Measurements from ENCODE around the gene SCN7A.
A peak's percentile ranks its signal among the peaks of the same experiment; 100 is the strongest.
"Not testable (repeated sequence)": the region's sequence is repeated elsewhere in the genome, so short reads cannot be mapped to it uniquely, and the experiment has no call there.

SCN7A gene

DNA sequence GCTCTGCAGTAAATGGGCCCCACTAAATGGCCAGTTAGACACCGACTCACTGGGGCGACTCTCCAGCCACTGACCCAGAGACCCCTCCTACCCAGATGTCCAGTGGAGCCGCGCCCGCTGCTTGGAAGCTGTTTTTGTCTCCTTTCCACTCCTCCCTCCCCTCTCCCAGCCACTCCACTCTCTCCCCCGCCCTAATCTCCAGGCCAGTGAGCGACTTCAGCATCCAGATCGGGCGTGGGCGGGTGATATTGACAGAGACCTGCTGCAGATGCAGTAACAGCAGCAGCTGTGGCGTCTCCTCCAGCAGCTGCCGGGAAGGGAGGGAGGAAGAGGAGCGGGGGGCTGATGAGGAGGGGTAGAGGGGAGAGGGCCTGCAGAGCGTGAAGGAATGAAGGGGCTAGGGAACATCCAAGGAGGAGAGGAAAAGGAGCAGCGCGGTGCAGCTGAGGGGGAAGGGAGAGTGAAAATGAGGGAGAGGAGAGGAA is at the start of gene SCN7A:
TSS of gene SCN7A (minus strand) at position 110 of the 485 bp plus-strand sequence. CDS start 16,553 bp downstream, outside the sequence.
- peak; percentile 31 for DNase-seq

DNA sequence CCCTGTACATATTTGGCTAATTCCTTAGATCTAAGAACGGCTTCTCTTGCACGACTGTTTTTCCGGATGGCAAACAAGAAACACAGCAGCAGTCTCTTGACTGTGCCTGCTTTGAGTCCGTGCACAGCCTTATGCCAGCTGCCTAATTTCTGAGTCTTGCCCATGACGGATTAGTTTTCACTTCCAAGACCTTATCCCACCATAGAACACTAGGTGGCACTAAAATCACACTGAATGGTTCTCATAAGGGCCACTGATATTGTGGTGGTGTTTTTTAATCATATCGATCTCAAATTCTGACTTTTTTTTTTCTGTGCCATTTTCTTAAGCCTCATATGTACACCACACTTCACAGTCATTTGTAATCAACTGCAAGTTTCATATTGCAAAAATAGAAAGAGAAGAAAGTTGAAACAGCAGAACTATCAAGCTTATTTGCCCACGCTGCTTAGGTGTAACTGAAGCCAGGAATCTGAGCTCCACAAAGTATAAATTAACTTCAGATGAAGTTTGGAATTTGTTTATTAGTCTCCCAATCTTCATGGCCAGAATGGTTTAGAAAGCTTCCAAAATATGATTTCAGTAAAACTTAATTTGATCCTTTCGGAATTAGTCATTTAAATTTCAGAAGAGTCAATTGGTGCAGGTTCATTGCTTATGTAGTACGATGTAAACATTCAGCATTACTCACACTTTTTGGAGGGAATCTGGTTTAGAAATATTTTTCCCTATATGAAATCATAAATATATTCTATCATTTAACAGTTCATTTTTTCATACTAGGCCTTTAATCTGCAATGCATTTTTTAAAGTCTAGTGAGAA is 45.5 kb upstream of the SCN7A start:
- DNase-seq = peak; percentile 68

DNA sequence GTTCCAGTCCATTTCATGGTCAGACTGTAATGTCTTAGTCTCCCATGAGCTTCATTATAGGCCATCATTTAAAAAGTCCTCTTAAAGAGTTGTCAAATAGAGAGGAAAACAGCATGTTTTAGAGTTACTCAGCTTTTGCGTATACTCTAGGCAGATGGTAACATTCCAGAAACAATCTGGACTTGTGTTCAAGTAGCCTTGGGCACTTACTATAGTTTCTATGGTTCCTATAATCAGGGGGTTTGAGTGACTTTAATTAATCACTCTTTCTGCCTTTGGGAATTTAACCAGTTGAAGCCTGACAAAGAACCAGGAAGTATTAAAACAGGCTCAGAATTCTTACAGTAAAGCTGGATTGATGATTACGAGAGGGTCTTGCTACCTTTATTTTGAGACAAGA is 42.1 kb upstream of the SCN7A start:
- DNase-seq = no peak

DNA sequence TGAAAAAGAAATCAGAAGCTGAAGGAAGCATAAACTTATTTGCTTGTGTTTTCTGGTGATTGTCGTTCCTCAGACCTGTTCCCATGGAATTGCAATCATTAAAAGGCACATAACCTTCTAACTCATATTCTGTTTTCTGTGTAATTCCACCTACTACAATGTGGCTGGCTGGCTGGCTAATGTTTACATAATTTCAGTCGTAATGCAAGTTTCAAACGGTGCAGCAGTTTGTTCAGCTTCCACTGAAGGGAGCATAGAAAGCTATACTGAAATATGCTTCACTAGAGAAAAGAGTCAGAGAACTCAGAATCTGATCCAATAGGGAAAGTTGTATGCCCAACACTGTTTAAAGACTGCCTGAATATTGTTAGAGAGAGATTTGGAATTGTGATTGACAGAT is 27.1 kb upstream of the SCN7A start:
- no peak for DNase-seq

DNA sequence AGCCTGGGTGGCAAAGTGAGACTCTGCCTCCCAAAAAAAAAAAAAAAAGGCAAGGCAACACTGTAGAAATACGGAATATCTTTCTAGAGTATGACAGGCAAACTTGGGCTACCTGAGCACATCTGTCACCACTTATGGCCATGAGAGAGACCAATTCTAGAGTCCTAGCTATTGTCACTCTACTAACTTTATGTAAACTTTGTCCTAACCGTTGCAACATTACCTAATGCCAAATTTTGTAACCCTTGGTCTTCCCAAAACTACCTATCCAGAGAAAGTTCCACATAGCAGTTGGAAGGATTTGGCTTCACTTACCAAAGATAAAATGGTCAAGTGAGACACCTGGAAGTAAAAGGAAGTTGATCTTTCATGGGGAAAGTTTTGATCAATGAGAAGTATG is 26.6 kb upstream of the SCN7A start:
- DNase-seq = no peak

DNA sequence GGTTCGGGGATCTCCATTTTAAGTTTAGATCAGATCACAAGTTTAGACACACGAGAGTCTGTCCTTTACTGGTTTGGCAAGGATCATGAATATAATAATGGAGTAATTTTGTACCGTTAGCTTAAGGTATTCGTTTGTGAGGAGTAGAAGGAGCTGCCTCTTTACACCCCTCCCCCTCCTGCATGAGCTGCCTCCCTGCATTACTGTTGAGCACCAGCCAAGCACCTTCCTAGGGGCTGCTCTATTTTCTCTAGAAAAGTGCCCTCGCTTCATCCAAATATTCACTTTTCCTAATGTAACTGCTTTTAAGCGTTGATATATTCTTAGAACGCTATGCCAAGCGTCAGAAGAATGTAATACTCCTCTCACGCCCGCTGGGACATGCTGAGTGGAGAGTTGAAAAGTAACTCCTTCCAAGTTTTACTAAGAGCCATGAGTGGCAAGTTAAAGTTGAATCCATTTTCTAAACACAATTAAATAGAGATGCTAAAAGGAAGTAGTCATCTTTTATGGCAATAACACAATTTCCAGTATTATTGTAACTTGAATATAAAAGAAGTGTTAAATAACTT is 25.4 kb upstream of the SCN7A start:
- DNase-seq = no peak

DNA sequence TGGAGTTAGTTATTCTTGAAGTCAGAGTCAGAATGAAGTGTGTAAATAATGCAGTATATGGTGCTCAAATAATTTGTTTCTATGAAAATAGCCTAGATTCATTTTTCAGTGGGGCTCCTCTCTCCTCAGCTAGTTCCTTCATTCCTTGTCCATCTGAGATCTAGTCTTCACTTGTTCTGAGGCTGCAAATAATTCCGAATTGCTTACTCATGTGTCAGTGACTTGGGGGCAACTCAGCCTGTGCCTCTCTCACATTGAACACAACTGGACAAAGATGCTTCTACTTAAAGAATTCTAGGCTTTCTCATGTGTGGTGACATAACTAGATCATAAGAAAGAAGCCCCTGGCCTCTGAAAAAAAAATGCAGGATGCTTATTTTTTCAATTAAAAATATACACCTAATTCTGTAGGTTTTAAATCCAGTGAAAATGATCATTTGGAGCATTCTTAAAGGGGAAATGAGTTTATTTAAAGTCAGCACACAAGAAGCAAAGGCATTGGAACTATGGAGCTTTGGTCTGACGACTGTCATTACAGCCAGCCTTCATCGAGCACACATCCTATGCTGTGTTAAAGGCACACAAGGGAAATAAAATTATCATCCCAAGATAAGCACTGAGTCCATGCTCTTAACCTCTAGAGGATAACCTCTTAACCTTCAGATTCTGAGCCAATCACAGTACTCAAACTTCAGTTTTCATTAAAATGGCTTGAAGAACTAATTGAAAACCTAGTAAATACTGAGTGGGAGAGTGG is 24.8 kb upstream of the SCN7A start:
- DNase-seq = peak; percentile 18

GRCh38 chr2:166517533-166518061 is 23.5 kb upstream of the SCN7A start:
- DNase-seq = no peak

DNA sequence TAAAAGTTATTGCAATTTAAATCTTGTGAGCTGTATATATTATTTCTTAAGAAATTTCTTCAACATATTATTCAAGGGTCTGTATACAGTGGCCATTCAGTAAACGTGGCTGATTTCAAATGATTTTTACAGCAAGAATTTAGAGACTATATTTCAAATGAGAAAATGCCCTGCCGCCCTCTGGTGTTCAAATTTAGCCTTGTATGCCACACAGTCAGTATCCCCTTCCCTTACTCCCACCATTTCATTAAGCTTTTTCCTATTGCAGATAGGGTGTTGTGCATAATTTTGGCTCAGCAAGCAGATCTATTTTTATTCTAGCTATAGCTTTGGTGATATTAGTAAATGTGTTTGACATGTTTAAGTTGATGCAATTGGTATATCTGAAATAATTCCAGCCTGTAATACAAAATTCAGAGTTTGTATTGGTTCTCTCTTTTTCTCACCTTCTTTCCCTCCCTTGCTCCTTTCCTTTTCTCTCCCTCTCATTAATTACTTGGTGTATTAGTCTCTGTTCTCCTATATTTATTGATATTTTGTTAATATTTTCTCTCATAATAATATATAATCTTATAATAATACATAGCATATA is 22.8 kb upstream of the SCN7A start:
- peak; percentile 15 for DNase-seq

DNA sequence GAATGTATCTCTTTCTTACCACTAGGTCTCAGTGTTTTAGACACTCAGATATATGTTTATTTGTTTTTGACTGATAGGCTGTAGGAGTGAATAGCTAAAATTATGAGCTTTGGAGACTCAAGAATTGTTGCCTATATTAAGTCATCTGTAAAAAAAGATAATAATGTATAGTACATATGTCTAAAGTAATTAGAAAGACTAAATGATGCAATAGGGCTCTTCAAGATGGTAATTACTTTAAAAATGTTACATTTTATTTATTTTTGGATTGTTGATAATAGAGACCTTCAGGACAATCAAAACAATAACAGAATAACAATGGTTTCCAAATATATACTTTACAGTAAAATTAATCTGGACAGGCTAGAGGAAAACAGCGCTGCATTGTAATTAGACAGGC is 19.9 kb upstream of the SCN7A start:
- no peak for DNase-seq

- DNase-seq = no peak
Measured at GRCh38 chr2:166499281-166499680, 5.2 kb upstream of the SCN7A start.

DNA sequence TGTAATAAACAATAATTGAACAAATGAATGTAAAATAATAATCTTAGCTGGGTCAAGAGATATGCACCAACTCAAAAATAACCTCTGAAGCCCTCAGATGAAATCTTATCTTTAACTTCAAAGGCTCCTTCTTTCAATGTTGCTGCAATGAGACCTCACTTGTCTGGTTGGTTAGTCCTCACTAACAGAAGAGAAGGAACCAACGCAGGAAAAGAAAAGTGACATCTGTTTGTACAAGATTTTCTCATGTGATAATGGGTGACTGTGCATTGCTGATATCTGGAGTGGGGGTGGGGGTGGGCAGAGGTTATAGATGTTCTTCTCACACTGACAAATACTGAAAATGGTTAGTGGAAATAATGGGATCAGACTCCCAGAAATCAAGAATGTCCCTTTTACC is 2.6 kb downstream of the SCN7A start:
- DNase-seq = no peak

DNA sequence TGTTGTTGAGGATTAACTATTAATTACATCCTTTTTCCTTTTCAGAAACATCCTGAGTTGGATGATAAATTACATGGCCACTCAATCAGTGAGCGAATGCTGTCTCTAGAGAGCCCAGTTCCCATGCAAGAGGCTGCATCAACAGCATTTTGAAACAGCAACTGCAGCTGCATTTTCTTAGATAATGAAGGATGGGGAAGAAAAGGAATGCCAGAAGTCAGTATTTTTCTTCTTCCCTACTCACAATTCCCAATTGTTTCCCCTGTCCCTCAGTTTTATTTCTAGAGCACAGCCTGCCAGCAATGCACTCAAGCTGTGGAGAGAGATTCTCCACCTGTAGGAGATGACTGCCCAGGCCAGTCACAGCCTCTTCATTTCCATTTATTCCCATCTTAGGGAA is 6.9 kb downstream of the SCN7A start:
- DNase-seq = no peak

DNA sequence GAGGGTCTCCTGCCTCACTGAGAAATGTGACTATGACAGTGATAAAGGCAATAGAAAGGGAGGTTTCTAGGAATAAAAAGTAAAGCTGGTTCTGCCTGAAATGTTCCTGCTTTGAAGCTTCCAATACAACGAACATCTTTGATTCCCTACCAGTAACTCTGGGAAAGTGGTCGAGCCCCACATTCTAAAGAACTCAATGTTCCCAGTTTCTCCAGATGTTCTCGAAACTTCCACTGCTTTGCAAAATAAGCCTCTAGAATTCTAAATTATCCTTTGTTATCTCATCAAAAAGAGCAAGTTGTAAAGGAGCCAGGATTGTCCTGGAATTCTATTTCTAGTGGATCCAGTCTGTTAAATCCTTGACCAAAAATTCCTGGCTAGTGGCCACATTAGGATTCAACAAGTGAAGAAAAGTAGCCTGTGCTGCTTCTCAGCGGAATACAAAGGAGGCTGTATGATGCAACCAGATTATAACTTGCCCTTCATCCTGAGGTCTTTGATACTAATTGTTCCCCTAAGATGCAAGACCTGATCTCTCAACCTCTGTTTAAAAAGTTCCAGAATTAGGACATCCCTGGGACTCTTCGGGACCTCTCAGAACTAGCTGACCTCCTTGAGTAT is 8.4 kb downstream of the SCN7A start:
- DNase-seq = no peak

DNA sequence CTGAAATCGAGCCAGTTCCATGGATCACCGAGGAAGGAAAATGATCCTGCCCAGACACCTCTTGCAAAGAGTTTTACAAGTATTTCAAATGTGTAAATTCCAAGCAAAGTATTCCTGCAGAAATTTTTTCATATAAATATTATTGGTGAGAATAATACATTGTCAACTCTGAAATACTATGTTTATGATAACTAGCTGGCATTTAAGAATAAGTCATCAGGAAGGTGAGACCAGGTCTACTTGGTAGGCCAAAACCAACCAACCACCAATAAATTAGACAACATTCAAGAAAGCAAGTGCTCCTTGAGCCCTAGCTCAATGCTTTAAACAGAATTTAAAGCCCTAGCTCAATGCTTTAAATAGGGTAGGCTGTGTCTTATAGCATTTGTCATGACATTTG is 21.7 kb downstream of the SCN7A start:
- no peak for DNase-seq

GRCh38 chr2:166468124-166469024 is 25.7 kb downstream of the SCN7A start:
- no peak for DNase-seq

- no peak for DNase-seq
Measured at GRCh38 chr2:166464187-166464586, 29.9 kb downstream of the SCN7A start.

DNA sequence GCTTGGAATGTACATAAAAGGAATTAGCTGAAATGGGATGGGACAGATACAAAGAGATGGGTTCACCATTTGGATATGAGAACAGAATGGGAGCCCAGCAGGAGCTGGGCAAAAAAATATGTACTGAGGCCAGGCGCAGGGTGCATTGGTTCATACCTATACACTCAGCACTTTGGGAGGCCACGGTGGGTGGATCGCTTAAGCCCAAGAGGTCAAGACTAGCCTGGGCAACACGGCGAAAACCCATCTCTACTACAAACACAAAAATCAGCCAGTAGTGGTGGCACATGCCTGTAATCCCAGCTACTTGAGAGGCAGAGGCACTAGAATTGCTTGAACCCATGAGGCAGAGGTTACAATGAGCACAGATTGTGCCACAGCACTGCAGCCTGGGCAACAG is 30.4 kb downstream of the SCN7A start:
- DNase-seq = no peak

- DNase-seq = no peak
Measured at GRCh38 chr2:166458674-166459073, 35.4 kb downstream of the SCN7A start.

GRCh38 chr2:166455823-166456222 is 38.2 kb downstream of the SCN7A start:
- DNase-seq = not testable (repeated sequence)

DNA sequence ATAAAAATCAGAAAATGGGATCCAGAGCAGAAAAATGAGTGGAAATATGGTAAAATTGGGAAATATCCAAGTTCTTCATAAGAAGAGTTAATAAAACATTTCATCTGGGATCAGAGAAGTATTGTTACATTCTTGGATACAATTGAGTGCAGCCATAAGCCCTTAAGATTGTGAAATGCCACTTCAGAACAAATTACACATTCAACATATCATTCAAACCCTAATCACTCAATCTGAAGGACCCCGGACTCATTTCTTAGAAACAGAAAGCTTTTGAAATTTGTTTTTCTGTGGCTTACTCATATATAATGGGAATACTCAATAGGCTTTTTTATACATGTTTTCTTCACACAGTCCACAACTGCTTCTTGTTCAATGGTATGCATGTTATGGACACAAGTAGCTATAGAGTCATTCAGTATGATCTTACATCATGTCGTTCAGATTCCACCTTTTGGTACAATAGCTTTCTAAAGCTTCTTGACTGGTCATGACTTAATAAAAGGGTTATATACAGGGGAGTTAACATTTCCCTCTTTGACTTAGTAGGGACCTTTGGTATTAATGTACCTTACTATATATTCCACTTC is 39.9 kb downstream of the SCN7A start:
- no peak for DNase-seq

Data from EL (cell line).